Endothelial cell of umbilical vein (primary cell): ENCODE measurements around the gene TADA2B. TPM values are rescaled to one million over a fixed set of nuclear protein-coding genes. Genes with fewer than 3 reads are reported as not detected.

Experiments
- BruUV-seq: library from RNA; stranded (reverse); fragments of 400-500 nt; replicated peaks from 2 replicates; lab custom pipeline; 2021; lab: Mats Ljungman, UMichigan
- CTCF ChIA-PET: fragments of 300-600, 350-600 bp; sonication (Branson Sonifier 250); formaldehyde crosslinking; loops from one replicate; lab custom pipeline; 2021; ENCODE audit warnings: antibody characterized with exemption, inconsistent platforms; lab: Charles Lee
- POLR2A ChIA-PET: fragments of 300-600, 350-600 bp; sonication (Branson Sonifier 250); formaldehyde crosslinking; loops from one replicate; lab custom pipeline; 2021; ENCODE audit warnings: antibody characterized with exemption, inconsistent platforms; lab: Charles Lee
- DNase-seq: peaks from one replicate; pipeline ENCODE4 v3.0.0-alpha.2; 2011; ENCODE audit warnings: low read depth, low spot score
- FAIRE-seq: peaks from 2 replicates; lab custom pipeline; 2011; peaks lifted over from hg19 to GRCh38; lab: Jason Lieb, UNC
- H2AFZ ChIP-seq: 2 replicates; pipeline ENCODE4 v1.6.0; 2012; ENCODE audit warnings: low read depth, low read length, control low read depth, inconsistent platforms
- H3K27ac ChIP-seq: 2 replicates; pipeline ENCODE4 v1.5.1; 2011; ENCODE audit warnings: low read depth, mild to moderate bottlenecking, control low read depth, low read length, moderate library complexity; ENCODE audit not compliant: insufficient read depth
- H3K27me3 ChIP-seq, 2 experiments: 2 replicates each; pipeline versions ENCODE4 v1.6.0 to v1.6.1; 2011; ENCODE audit warnings: low read length in 2 of 2, mixed read lengths in 1 of 2; ENCODE audit not compliant: control insufficient read depth in 2 of 2, insufficient read depth in 2 of 2
- H3K36me3 ChIP-seq, 2 experiments: 2 replicates in 1 of 2; 3 replicates in 1 of 2; pipeline ENCODE4 v1.5.1; 2011; ENCODE audit warnings: low read length in 2 of 2, mild to moderate bottlenecking in 1 of 2, moderate library complexity in 1 of 2; ENCODE audit not compliant: control insufficient read depth in 2 of 2, insufficient read depth in 2 of 2; ENCODE audit errors: extremely low read depth in 1 of 2
- H3K4me1 ChIP-seq: 3 replicates; pipeline ENCODE4 v1.5.1; 2011; ENCODE audit warnings: mild to moderate bottlenecking, low read length; ENCODE audit not compliant: control insufficient read depth, insufficient read depth; ENCODE audit errors: extremely low read depth
- H3K4me2 ChIP-seq: 2 replicates; pipeline ENCODE4 v1.6.1; 2011; ENCODE audit warnings: low read length, control low read depth, mixed read lengths; ENCODE audit not compliant: insufficient read depth
- H3K4me3 ChIP-seq, 3 experiments: fragments of 200-600 bp in 1 of 3; sonication (generic), shearing (Covaris generic) in 1 of 3; replicated peaks in 1 of 3; 2 replicates each; pipeline ENCODE4 v1.5.1; 2011 to 2016; ENCODE audit warnings: control low read depth in 3 of 3, low read length in 3 of 3, mild to moderate bottlenecking in 2 of 3, inconsistent platforms in 1 of 3, low read depth in 1 of 3, moderate library complexity in 1 of 3; ENCODE audit not compliant: insufficient read depth in 1 of 3
- H3K79me2 ChIP-seq: 2 replicates; pipeline ENCODE4 v1.6.0; 2012; ENCODE audit warnings: low read length, inconsistent platforms; ENCODE audit not compliant: control insufficient read depth, insufficient read depth
- H3K9ac ChIP-seq: replicated peaks from 2 replicates; pipeline ENCODE3; 2011; ENCODE audit warnings: low read length, control low read depth; ENCODE audit not compliant: insufficient read depth; ENCODE audit errors: extremely low read depth
- H3K9me1 ChIP-seq: replicated peaks from 3 replicates; pipeline ENCODE4 v1.6.0; 2011; ENCODE audit warnings: mild to moderate bottlenecking, low read length; ENCODE audit not compliant: control insufficient read depth, insufficient read depth; ENCODE audit errors: extremely low read depth
- H3K9me3 ChIP-seq: replicated peaks from 2 replicates; pipeline ENCODE4 v1.5.1; 2012; ENCODE audit warnings: low read length, inconsistent platforms; ENCODE audit not compliant: control insufficient read depth, insufficient read depth
- H4K20me1 ChIP-seq: replicated peaks from 2 replicates; pipeline ENCODE3; 2011; ENCODE audit warnings: mild to moderate bottlenecking, low read length; ENCODE audit not compliant: control insufficient read depth, insufficient read depth; ENCODE audit errors: extremely low read depth
- EZH2 ChIP-seq: IDR thresholded peaks from 2 replicates; pipeline ENCODE4 v1.6.1; 2012; ENCODE audit warnings: borderline replicate concordance, low read depth, mild to moderate bottlenecking, moderate library complexity, low read length, inconsistent platforms; ENCODE audit not compliant: severe bottlenecking
- FOS ChIP-seq: IDR thresholded peaks from 2 replicates; pipeline ENCODE4 v1.6.1; 2011; ENCODE audit warnings: mild to moderate bottlenecking, low read length, moderate library complexity, borderline replicate concordance; ENCODE audit not compliant: insufficient read depth
- GATA2 ChIP-seq: IDR thresholded peaks from 2 replicates; pipeline ENCODE4 v1.7.0; 2011; ENCODE audit warnings: low read depth, mild to moderate bottlenecking, moderate library complexity, mixed read lengths, low read length; ENCODE audit not compliant: insufficient read length, insufficient read depth
- MAX ChIP-seq: IDR thresholded peaks from 2 replicates; pipeline ENCODE4 v1.6.1; 2011; ENCODE audit not compliant: insufficient read depth, insufficient read length
- POLR2A ChIP-seq: IDR thresholded peaks from 2 replicates; pipeline ENCODE4 v1.6.1; 2012; ENCODE audit warnings: low read depth, mild to moderate bottlenecking, control low read depth, low read length
- POLR2AphosphoS5 ChIP-seq: IDR thresholded peaks from 2 replicates; pipeline ENCODE4 v1.6.1; 2012; ENCODE audit warnings: low read depth, mild to moderate bottlenecking, control low read depth, low read length, moderate library complexity; ENCODE audit not compliant: insufficient read depth
- dilution Hi-C: fragments of 300-500 bp; cut with MboI; formaldehyde crosslinking; loops from one replicate; pipeline ENCODE4 v1.15.0; 2019; ENCODE audit warnings: low sequenced_read_pairs; ENCODE audit not compliant: extremely low pct_ligation_motif_present
- intact Hi-C: fragments of 100-400 bp; cut with micrococcal nuclease; formaldehyde crosslinking; loops from one replicate; pipeline ENCODE4 v1.10.0; 2022
- polyA plus RNA-seq, 4 experiments: library from polyadenylated mRNA; depleted of rRNA in 3 of 4; stranded (reverse) in 3 of 4; unstranded in 1 of 4; fragments of >200 nt; gene quantifications; 2 replicates each; pipeline versions ENCODE4 v1.2.1 to v1.2.3, GENCODE V29; 2011 to 2012; ENCODE audit warnings: missing spikeins in 1 of 4
- total RNA-seq: library from RNA; stranded (reverse); gene quantifications from 2 replicates; pipeline ENCODE4 v1.2.3, GENCODE V29; 2021

Gene TADA2B
- total and polyA plus RNA-seq, 2 donors (not counting 3 experiments of a cell fraction or from before 2014, with no cell fraction given), result 5.5 to 11.5 TPM

GRCh38 chr4:7046971-7047370, 3.8 kb downstream of the TADA2B start:
- H2AFZ ChIP-seq, result no peak overlapping the region
- peaks cover 12% of the 10 kb centered on the region for H3K4me1 ChIP-seq
- H3K79me2 ChIP-seq, result peaks cover 48% of the 10 kb centered on the region
- no peak overlapping the region for H3K4me3 ChIP-seq
- intact Hi-C loops, result loop anchor here (10.0 kb wide), 1 partner anchor 262 kb away; the partner anchor contains the start of gene KIAA0232
- no peaks in the 10 kb centered on the region for H3K9me3 ChIP-seq
- DNase-seq (no peak), FAIRE-seq (no peak)
- BruUV-seq, result no TSS peak
- no peak overlapping the region for H3K27ac ChIP-seq
- no peaks in the 10 kb centered on the region for H3K27me3 ChIP-seq
- H3K4me2 ChIP-seq, result no peak overlapping the region
- no peak for TF ChIP-seq EZH2
- no peak for TF ChIP-seq POLR2A
- TF ChIP-seq FOS, result no peak
- no peak for TF ChIP-seq MAX
- TF ChIP-seq GATA2, result no peak
- no peaks in the 10 kb centered on the region for H3K36me3 ChIP-seq
- CTCF ChIA-PET, result interaction anchor here (0.8 kb wide), 1 partner anchor 24 kb away, joined by 4 read pairs; no protein-coding TSS in a partner anchor
- no peak overlapping the region for H3K9ac ChIP-seq
- POLR2A ChIA-PET, result no interaction called here
- no peaks in the 10 kb centered on the region for H3K9me1 ChIP-seq
- dilution Hi-C loops, result no loop called here
- no peaks in the 10 kb centered on the region for H4K20me1 ChIP-seq

GRCh38 chr4:7048642-7049041, 5.5 kb downstream of the TADA2B start:
- no peak overlapping the region for H3K4me3 ChIP-seq
- H3K27me3 ChIP-seq, result no peaks in the 10 kb centered on the region
- no peaks in the 10 kb centered on the region for H4K20me1 ChIP-seq
- DNase-seq (no peak), FAIRE-seq (no peak)
- no peaks in the 10 kb centered on the region for H3K9me1 ChIP-seq
- intact Hi-C loops, result loop anchor here (10.0 kb wide), 1 partner anchor 264 kb away; the partner anchor contains the start of gene KIAA0232
- ChIA-PET CTCF (interaction anchor here (1.7 kb wide), 1 partner anchor 10 kb away, joined by 5 read pairs; no protein-coding TSS in a partner anchor), POLR2A (no interaction called here)
- peaks cover 0 to 2% of the 10 kb centered on the region in 2 experiments for H3K36me3 ChIP-seq
- H3K9me3 ChIP-seq, result no peaks in the 10 kb centered on the region
- dilution Hi-C loops, result no loop called here
- no peak overlapping the region for H2AFZ ChIP-seq
- H3K9ac ChIP-seq, result no peak overlapping the region
- no TSS peak for BruUV-seq
- peaks cover 9% of the 10 kb centered on the region for H3K4me1 ChIP-seq
- TF ChIP-seq FOS, result no peak
- no peak for TF ChIP-seq MAX
- TF ChIP-seq POLR2AphosphoS5, result no peak
- TF ChIP-seq GATA2, result no peak
- no peak for TF ChIP-seq POLR2A
- no peak overlapping the region for H3K4me2 ChIP-seq
- H3K79me2 ChIP-seq, result peaks cover 55% of the 10 kb centered on the region
- H3K27ac ChIP-seq, result no peak overlapping the region
